Endothelial cell of umbilical vein (primary cell): ENCODE measurements around the gene SLC11A1. TPM values are rescaled to one million over a fixed set of nuclear protein-coding genes. Genes with fewer than 3 reads are reported as not detected.

Experiments
- BruUV-seq: library from RNA; stranded (reverse); fragments of 400-500 nt; replicated peaks from 2 replicates; lab custom pipeline; 2021; lab: Mats Ljungman, UMichigan
- CTCF ChIA-PET: fragments of 300-600, 350-600 bp; sonication (Branson Sonifier 250); formaldehyde crosslinking; loops from one replicate; lab custom pipeline; 2021; ENCODE audit warnings: antibody characterized with exemption, inconsistent platforms; lab: Charles Lee
- POLR2A ChIA-PET: fragments of 300-600, 350-600 bp; sonication (Branson Sonifier 250); formaldehyde crosslinking; loops from one replicate; lab custom pipeline; 2021; ENCODE audit warnings: antibody characterized with exemption, inconsistent platforms; lab: Charles Lee
- DNase-seq: peaks from one replicate; pipeline ENCODE4 v3.0.0-alpha.2; 2011; ENCODE audit warnings: low read depth, low spot score
- FAIRE-seq: peaks from 2 replicates; lab custom pipeline; 2011; peaks lifted over from hg19 to GRCh38; lab: Jason Lieb, UNC
- H2AFZ ChIP-seq: 2 replicates; pipeline ENCODE4 v1.6.0; 2012; ENCODE audit warnings: low read depth, low read length, control low read depth, inconsistent platforms
- H3K27ac ChIP-seq: 2 replicates; pipeline ENCODE4 v1.5.1; 2011; ENCODE audit warnings: low read depth, mild to moderate bottlenecking, control low read depth, low read length, moderate library complexity; ENCODE audit not compliant: insufficient read depth
- H3K27me3 ChIP-seq, 2 experiments: 2 replicates each; pipeline versions ENCODE4 v1.6.0 to v1.6.1; 2011; ENCODE audit warnings: low read length in 2 of 2, mixed read lengths in 1 of 2; ENCODE audit not compliant: control insufficient read depth in 2 of 2, insufficient read depth in 2 of 2
- H3K36me3 ChIP-seq, 2 experiments: 2 replicates in 1 of 2; 3 replicates in 1 of 2; pipeline ENCODE4 v1.5.1; 2011; ENCODE audit warnings: low read length in 2 of 2, mild to moderate bottlenecking in 1 of 2, moderate library complexity in 1 of 2; ENCODE audit not compliant: control insufficient read depth in 2 of 2, insufficient read depth in 2 of 2; ENCODE audit errors: extremely low read depth in 1 of 2
- H3K4me1 ChIP-seq: 3 replicates; pipeline ENCODE4 v1.5.1; 2011; ENCODE audit warnings: mild to moderate bottlenecking, low read length; ENCODE audit not compliant: control insufficient read depth, insufficient read depth; ENCODE audit errors: extremely low read depth
- H3K4me2 ChIP-seq: 2 replicates; pipeline ENCODE4 v1.6.1; 2011; ENCODE audit warnings: low read length, control low read depth, mixed read lengths; ENCODE audit not compliant: insufficient read depth
- H3K4me3 ChIP-seq, 3 experiments: fragments of 200-600 bp in 1 of 3; sonication (generic), shearing (Covaris generic) in 1 of 3; replicated peaks in 1 of 3; 2 replicates each; pipeline ENCODE4 v1.5.1; 2011 to 2016; ENCODE audit warnings: control low read depth in 3 of 3, low read length in 3 of 3, mild to moderate bottlenecking in 2 of 3, inconsistent platforms in 1 of 3, low read depth in 1 of 3, moderate library complexity in 1 of 3; ENCODE audit not compliant: insufficient read depth in 1 of 3
- H3K79me2 ChIP-seq: 2 replicates; pipeline ENCODE4 v1.6.0; 2012; ENCODE audit warnings: low read length, inconsistent platforms; ENCODE audit not compliant: control insufficient read depth, insufficient read depth
- H3K9ac ChIP-seq: replicated peaks from 2 replicates; pipeline ENCODE3; 2011; ENCODE audit warnings: low read length, control low read depth; ENCODE audit not compliant: insufficient read depth; ENCODE audit errors: extremely low read depth
- H3K9me1 ChIP-seq: replicated peaks from 3 replicates; pipeline ENCODE4 v1.6.0; 2011; ENCODE audit warnings: mild to moderate bottlenecking, low read length; ENCODE audit not compliant: control insufficient read depth, insufficient read depth; ENCODE audit errors: extremely low read depth
- H3K9me3 ChIP-seq: replicated peaks from 2 replicates; pipeline ENCODE4 v1.5.1; 2012; ENCODE audit warnings: low read length, inconsistent platforms; ENCODE audit not compliant: control insufficient read depth, insufficient read depth
- H4K20me1 ChIP-seq: replicated peaks from 2 replicates; pipeline ENCODE3; 2011; ENCODE audit warnings: mild to moderate bottlenecking, low read length; ENCODE audit not compliant: control insufficient read depth, insufficient read depth; ENCODE audit errors: extremely low read depth
- CTCF ChIP-seq, 2 donors: IDR thresholded peaks; 1 replicate in 1 of 2; 2 replicates in 1 of 2; pipeline ENCODE4 v1.5.1; 2011; ENCODE audit warnings: low read length in 2 of 2, mild to moderate bottlenecking in 2 of 2, moderate library complexity in 2 of 2, control low read depth in 1 of 2, inconsistent platforms in 1 of 2, low read depth in 1 of 2; ENCODE audit not compliant: insufficient read depth in 1 of 2; ENCODE audit errors: extremely low read depth in 1 of 2
- EZH2 ChIP-seq: IDR thresholded peaks from 2 replicates; pipeline ENCODE4 v1.6.1; 2012; ENCODE audit warnings: borderline replicate concordance, low read depth, mild to moderate bottlenecking, moderate library complexity, low read length, inconsistent platforms; ENCODE audit not compliant: severe bottlenecking
- FOS ChIP-seq: IDR thresholded peaks from 2 replicates; pipeline ENCODE4 v1.6.1; 2011; ENCODE audit warnings: mild to moderate bottlenecking, low read length, moderate library complexity, borderline replicate concordance; ENCODE audit not compliant: insufficient read depth
- GATA2 ChIP-seq: IDR thresholded peaks from 2 replicates; pipeline ENCODE4 v1.7.0; 2011; ENCODE audit warnings: low read depth, mild to moderate bottlenecking, moderate library complexity, mixed read lengths, low read length; ENCODE audit not compliant: insufficient read length, insufficient read depth
- JUN ChIP-seq: IDR thresholded peaks from 2 replicates; pipeline ENCODE4 v1.6.1; 2011; ENCODE audit warnings: borderline replicate concordance, low read depth; ENCODE audit not compliant: insufficient read length, insufficient read depth
- MYC ChIP-seq: IDR thresholded peaks from one replicate; pipeline ENCODE4 v1.6.1; 2011; ENCODE audit warnings: mild to moderate bottlenecking, low read depth, low read length
- POLR2A ChIP-seq: IDR thresholded peaks from 2 replicates; pipeline ENCODE4 v1.6.1; 2012; ENCODE audit warnings: low read depth, mild to moderate bottlenecking, control low read depth, low read length
- POLR2AphosphoS5 ChIP-seq: IDR thresholded peaks from 2 replicates; pipeline ENCODE4 v1.6.1; 2012; ENCODE audit warnings: low read depth, mild to moderate bottlenecking, control low read depth, low read length, moderate library complexity; ENCODE audit not compliant: insufficient read depth
- dilution Hi-C: fragments of 300-500 bp; cut with MboI; formaldehyde crosslinking; loops from one replicate; pipeline ENCODE4 v1.15.0; 2019; ENCODE audit warnings: low sequenced_read_pairs; ENCODE audit not compliant: extremely low pct_ligation_motif_present
- intact Hi-C: fragments of 100-400 bp; cut with micrococcal nuclease; formaldehyde crosslinking; loops from one replicate; pipeline ENCODE4 v1.10.0; 2022
- polyA plus RNA-seq, 4 experiments: library from polyadenylated mRNA; depleted of rRNA in 3 of 4; stranded (reverse) in 3 of 4; unstranded in 1 of 4; fragments of >200 nt; gene quantifications; 2 replicates each; pipeline versions ENCODE4 v1.2.1 to v1.2.3, GENCODE V29; 2011 to 2012; ENCODE audit warnings: missing spikeins in 1 of 4
- total RNA-seq: library from RNA; stranded (reverse); gene quantifications from 2 replicates; pipeline ENCODE4 v1.2.3, GENCODE V29; 2021
- TF ChIP-seq, protein P1 (sequence below): IDR thresholded peaks from 2 replicates; pipeline ENCODE4 v1.6.1; 2011; ENCODE audit not compliant: insufficient read depth, insufficient read length

Gene SLC11A1
- total and polyA plus RNA-seq, 2 donors (not counting 3 experiments of a cell fraction or from before 2014, with no cell fraction given): 0.03 TPM; not detected in 1

DNA sequence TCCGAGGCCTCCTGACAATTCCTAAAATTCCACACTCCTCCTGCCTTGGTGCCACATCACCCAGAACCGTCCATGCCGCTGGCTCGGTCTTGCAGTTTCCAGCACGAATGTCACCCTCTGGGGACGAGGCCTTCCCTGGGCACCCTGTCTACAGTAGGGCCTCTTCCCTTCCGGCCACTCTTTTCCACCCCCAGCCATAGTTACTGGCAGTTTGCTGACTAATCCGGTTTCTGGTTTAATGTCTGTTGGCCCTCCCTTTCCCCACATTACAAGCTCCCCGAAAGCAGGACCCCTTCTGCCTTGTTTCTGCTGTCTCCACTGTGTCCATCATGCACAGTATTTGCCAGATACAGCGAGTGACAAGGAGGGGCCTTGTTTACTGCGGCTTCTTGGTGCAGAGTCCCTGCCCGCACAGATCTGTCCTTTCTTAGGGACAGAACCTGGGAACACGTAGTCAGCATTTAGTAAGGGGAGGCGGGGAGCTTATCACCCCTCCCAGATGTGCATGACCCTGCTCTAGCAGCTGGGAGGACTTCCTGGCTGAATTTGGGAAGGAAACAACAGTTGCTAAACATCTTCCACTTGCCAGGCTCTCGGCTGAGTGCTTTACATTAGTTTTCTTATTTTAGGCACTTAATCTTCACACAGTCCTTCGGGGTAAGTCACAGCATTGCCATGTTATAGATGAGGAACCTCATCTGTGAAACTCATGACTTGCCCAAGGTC, 49.0 kb upstream of the SLC11A1 start:
- Histone ChIP-seq H3K4me2 (no peak overlapping the region), H3K9me1 (no peaks in the 10 kb centered on the region), H3K4me3 (no peak overlapping the region), H2AFZ (no peak overlapping the region), H3K4me1 (no peaks in the 10 kb centered on the region), H3K36me3 (no peaks in the 10 kb centered on the region), H3K9ac (no peak overlapping the region), H3K9me3 (no peaks in the 10 kb centered on the region), H3K27me3 (no peaks in the 10 kb centered on the region), H3K27ac (no peak overlapping the region), H3K79me2 (no peaks in the 10 kb centered on the region), H4K20me1 (no peaks in the 10 kb centered on the region)
- POLR2A ChIA-PET: no interaction called here
- CTCF ChIA-PET: no interaction called here
- DNase-seq: no peak
- dilution Hi-C loops (no loop called here), intact Hi-C loops (no loop called here)
- no peak for TF ChIP-seq JUN
- TF ChIP-seq CTCF (IDR thresholded peaks at IDR 0.05; ENCODE audit: extremely low read depth in 1 of 2, insufficient read depth in 1 of 2, low read depth in 1 of 2, low read length in 2 of 2): no peak
- TF ChIP-seq, protein P1, sequence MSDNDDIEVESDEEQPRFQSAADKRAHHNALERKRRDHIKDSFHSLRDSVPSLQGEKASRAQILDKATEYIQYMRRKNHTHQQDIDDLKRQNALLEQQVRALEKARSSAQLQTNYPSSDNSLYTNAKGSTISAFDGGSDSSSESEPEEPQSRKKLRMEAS: no peak
- TF ChIP-seq POLR2A: no peak
- TF ChIP-seq MYC: no peak
- TF ChIP-seq FOS: no peak
- no peak for TF ChIP-seq POLR2AphosphoS5
- no peak for TF ChIP-seq GATA2
- no peak for TF ChIP-seq EZH2
- BruUV-seq: no TSS peak
- FAIRE-seq: no peak
